Adrenal gland (tissue), 5 donors: ENCODE measurements around the gene VPS37D.
"Not testable (repeated sequence)": the region's sequence is repeated elsewhere in the genome, so short reads cannot be mapped to it uniquely, and the experiment has no call there.

Source experiments
- CTCF ChIP-seq, 6 experiments: fragments of 450-650 bp in 4 of 6; fragments of 200-600 bp in 2 of 6; sonication (generic) in 1 of 6; IDR thresholded peaks; 1 replicate in 5 of 6; 2 replicates in 1 of 6; pipeline versions ENCODE4 v1.5.1 to v1.8.0; 2016 to 2021; ENCODE audit warnings: antibody characterized with exemption in 6 of 6, mild to moderate bottlenecking in 2 of 6, moderate library complexity in 1 of 6
- POLR2A ChIP-seq, 2 donors: fragments of 450-650 bp; IDR thresholded peaks; one replicate each; pipeline ENCODE4 v1.6.1; 2017; ENCODE audit warnings: antibody characterized with exemption in 2 of 2, mild to moderate bottlenecking in 2 of 2, moderate library complexity in 1 of 2
- donor health status: DM: no; HTN: no; CAD: no.

DNA sequence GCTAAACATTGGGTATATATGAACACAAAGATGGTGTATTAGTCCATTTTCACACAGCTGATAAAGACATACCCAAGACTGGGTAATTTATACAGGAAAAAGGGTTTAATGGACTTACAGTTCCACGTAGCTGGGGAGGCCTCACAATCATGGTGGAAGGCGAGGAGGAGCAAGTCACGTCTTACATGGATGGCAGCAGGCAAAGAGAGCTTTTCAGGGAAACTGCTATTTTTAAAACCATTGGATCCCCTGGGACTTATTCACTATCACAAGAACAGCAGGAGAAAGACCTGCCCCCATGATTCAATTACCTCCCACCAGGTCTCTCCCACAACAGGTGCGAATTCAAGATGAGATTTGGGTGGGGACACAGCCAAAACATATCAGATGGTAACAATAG lies 12.3 kb upstream of the VPS37D start:
- not testable (repeated sequence) for TF ChIP-seq CTCF, POLR2A (IDR thresholded peaks at IDR 0.05)
